ENCODE measurements around the gene TRPM3. TPM values are rescaled to one million over a fixed set of nuclear protein-coding genes. Genes with fewer than 3 reads are reported as not detected.

The TRPM3 gene
- total RNA-seq, 2 experiments from 2014 or later: not detected

DNA sequence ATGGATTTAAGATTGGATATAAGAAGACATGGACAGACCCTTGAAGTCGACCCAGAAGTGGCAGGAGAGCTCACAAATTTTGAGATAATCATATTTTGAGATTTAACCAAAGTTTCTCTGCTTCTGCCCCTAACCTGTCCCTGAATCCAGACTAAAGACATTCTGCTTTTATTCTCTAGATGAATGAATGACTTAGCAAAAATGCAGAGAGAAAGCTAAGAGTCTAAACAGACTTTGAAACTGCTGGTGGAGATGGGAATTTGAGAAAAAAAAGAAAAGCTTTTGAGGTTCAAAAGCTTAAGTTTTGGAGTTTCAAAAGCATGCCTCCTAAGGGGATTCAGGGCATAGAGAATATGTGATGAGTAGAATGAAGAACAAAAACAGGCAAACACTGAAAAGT is 621.8 kb downstream of the TRPM3 start:
- no peak for ATAC-seq (ENCODE audit: poor library complexity)
- Histone ChIP-seq H3K27ac (ENCODE audit: low read depth in 1 of 2, low read length in 2 of 2) (no peak overlapping the region), H3K27me3 (ENCODE audit: control insufficient read depth in 1 of 2, insufficient read depth in 2 of 2, low read length in 2 of 2) (no peaks in the 10 kb centered on the region), H3K4me1 (ENCODE audit: insufficient read depth, low read length) (peaks cover 4% of the 10 kb centered on the region), H3K36me3 (ENCODE audit: insufficient read depth, low read length) (no peaks in the 10 kb centered on the region), H3K9me3 (ENCODE audit: control insufficient read depth in 1 of 2, insufficient read depth in 1 of 2, low read length in 2 of 2) (no peaks in the 10 kb centered on the region), H3K4me3 (ENCODE audit: low read length) (no peak overlapping the region)
- no peaks in the 10 kb centered on the region for H3K27me3 Mint-ChIP-seq
- no peak overlapping the region for H3K4me3 Mint-ChIP-seq
- no peaks in the 10 kb centered on the region for H3K9me3 Mint-ChIP-seq
- H3K4me1 Mint-ChIP-seq (ENCODE audit: low read depth): peaks cover 11% of the 10 kb centered on the region
- POLR2A ChIA-PET: interaction anchor here (1.3 kb wide), 1 partner anchor 81 kb away, joined by 3 read pairs; no protein-coding TSS in a partner anchor
- intact Hi-C loops (cut with DNase I, micrococcal nuclease): loop anchor here in 1 of 2 experiments (5.0 kb wide), 1 partner anchor 63 kb away; no protein-coding TSS in a partner anchor
- TF ChIP-seq, protein P1, sequence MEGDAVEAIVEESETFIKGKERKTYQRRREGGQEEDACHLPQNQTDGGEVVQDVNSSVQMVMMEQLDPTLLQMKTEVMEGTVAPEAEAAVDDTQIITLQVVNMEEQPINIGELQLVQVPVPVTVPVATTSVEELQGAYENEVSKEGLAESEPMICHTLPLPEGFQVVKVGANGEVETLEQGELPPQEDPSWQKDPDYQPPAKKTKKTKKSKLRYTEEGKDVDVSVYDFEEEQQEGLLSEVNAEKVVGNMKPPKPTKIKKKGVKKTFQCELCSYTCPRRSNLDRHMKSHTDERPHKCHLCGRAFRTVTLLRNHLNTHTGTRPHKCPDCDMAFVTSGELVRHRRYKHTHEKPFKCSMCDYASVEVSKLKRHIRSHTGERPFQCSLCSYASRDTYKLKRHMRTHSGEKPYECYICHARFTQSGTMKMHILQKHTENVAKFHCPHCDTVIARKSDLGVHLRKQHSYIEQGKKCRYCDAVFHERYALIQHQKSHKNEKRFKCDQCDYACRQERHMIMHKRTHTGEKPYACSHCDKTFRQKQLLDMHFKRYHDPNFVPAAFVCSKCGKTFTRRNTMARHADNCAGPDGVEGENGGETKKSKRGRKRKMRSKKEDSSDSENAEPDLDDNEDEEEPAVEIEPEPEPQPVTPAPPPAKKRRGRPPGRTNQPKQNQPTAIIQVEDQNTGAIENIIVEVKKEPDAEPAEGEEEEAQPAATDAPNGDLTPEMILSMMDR (IDR thresholded peaks at IDR 0.05): no peak
- H3K36me3 Mint-ChIP-seq (ENCODE audit: low read depth): no peaks in the 10 kb centered on the region
- no peak for DNase-seq
- H3K27ac Mint-ChIP-seq: no peak overlapping the region
- CTCF ChIA-PET: no interaction called here

GRCh38 chr9:70498866-70499265 is 622.6 kb downstream of the TRPM3 start:
- Mint-ChIP-seq H3K4me3 (no peak overlapping the region), H3K36me3 (ENCODE audit: low read depth) (no peaks in the 10 kb centered on the region), H3K27ac (no peak overlapping the region), H3K27me3 (no peaks in the 10 kb centered on the region), H3K9me3 (no peaks in the 10 kb centered on the region), H3K4me1 (ENCODE audit: low read depth) (peaks cover 18% of the 10 kb centered on the region)
- H3K9me3 ChIP-seq (ENCODE audit: control insufficient read depth in 1 of 2, insufficient read depth in 1 of 2, low read length in 2 of 2): no peaks in the 10 kb centered on the region
- CTCF ChIA-PET: no interaction called here
- H3K27me3 ChIP-seq (ENCODE audit: control insufficient read depth in 1 of 2, insufficient read depth in 2 of 2, low read length in 2 of 2): no peaks in the 10 kb centered on the region
- ATAC-seq (ENCODE audit: poor library complexity) (no peak), DNase-seq (no peak)
- no peak overlapping the region for H3K27ac ChIP-seq (ENCODE audit: low read depth in 1 of 2, low read length in 2 of 2)
- TF ChIP-seq, protein P1 (IDR thresholded peaks at IDR 0.05): no peak
- no peak overlapping the region for H3K4me3 ChIP-seq (ENCODE audit: low read length)
- POLR2A ChIA-PET: interaction anchor here (0.9 kb wide), 1 partner anchor 78 kb away, joined by 3 read pairs; no protein-coding TSS in a partner anchor
- intact Hi-C loops (cut with DNase I, micrococcal nuclease): loop anchor here in 1 of 2 experiments (5.0 kb wide), 1 partner anchor 63 kb away; no protein-coding TSS in a partner anchor
- H3K36me3 ChIP-seq (ENCODE audit: insufficient read depth, low read length): no peaks in the 10 kb centered on the region
- H3K4me1 ChIP-seq (ENCODE audit: insufficient read depth, low read length): peaks cover 4% of the 10 kb centered on the region

DNA sequence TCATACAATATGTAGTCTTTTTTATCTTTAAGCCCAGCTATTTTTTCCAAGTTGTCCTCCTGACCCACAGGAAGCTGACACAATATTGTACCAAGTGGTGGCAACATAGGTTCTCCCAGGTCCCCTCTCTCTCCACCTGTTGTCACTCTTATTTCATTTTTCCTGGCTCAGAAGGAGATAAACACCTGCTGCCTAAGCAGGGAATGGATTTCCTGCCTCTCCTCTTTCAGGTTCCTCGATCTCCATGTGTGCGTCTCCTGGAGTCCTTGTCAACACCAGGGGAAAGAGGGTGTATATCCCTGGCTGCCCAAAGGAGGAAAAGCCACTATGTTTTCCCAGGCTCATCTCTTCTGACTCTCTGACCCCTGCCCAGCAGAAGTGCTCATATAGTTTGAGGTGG is 625.2 kb downstream of the TRPM3 start:
- Histone ChIP-seq H3K36me3 (ENCODE audit: insufficient read depth, low read length) (no peaks in the 10 kb centered on the region), H3K4me3 (ENCODE audit: low read length) (no peak overlapping the region), H3K4me1 (ENCODE audit: insufficient read depth, low read length) (peaks cover 7% of the 10 kb centered on the region), H3K27me3 (ENCODE audit: control insufficient read depth in 1 of 2, insufficient read depth in 2 of 2, low read length in 2 of 2) (no peaks in the 10 kb centered on the region), H3K27ac (ENCODE audit: low read depth in 1 of 2, low read length in 2 of 2) (no peak overlapping the region), H3K9me3 (ENCODE audit: control insufficient read depth in 1 of 2, insufficient read depth in 1 of 2, low read length in 2 of 2) (no peaks in the 10 kb centered on the region)
- H3K36me3 Mint-ChIP-seq (ENCODE audit: low read depth): no peaks in the 10 kb centered on the region
- TF ChIP-seq, protein P1 (IDR thresholded peaks at IDR 0.05): no peak
- H3K4me1 Mint-ChIP-seq (ENCODE audit: low read depth): peaks cover 24% of the 10 kb centered on the region
- ChIA-PET POLR2A (no interaction called here), CTCF (interaction anchor here (0.9 to 1.1 kb wide), 2 partner anchors 9 to 12 kb away, joined by 3 read pairs; no protein-coding TSS in a partner anchor)
- H3K27me3 Mint-ChIP-seq: no peaks in the 10 kb centered on the region
- ATAC-seq (ENCODE audit: poor library complexity) (no peak), DNase-seq (no peak)
- no peak overlapping the region for H3K4me3 Mint-ChIP-seq
- no peak overlapping the region for H3K27ac Mint-ChIP-seq
- H3K9me3 Mint-ChIP-seq: no peaks in the 10 kb centered on the region
- intact Hi-C loops (cut with DNase I, micrococcal nuclease): loop anchor here in 1 of 2 experiments (5.0 kb wide), 1 partner anchor 66 kb away; no protein-coding TSS in a partner anchor

Measured in CD4-positive, alpha-beta T cell (primary cell).